ENCODE results near the gene RTN4R. TPM values are rescaled to one million over a fixed set of nuclear protein-coding genes. Genes with fewer than 3 reads are reported as not detected.
"Not testable (repeated sequence)": the region's sequence is repeated elsewhere in the genome, so short reads cannot be mapped to it uniquely, and the experiment has no call there.

The RTN4R gene
- total and polyA plus RNA-seq, 11 donors, result 0.53 to 2.6 (median 1.4) TPM

DNA sequence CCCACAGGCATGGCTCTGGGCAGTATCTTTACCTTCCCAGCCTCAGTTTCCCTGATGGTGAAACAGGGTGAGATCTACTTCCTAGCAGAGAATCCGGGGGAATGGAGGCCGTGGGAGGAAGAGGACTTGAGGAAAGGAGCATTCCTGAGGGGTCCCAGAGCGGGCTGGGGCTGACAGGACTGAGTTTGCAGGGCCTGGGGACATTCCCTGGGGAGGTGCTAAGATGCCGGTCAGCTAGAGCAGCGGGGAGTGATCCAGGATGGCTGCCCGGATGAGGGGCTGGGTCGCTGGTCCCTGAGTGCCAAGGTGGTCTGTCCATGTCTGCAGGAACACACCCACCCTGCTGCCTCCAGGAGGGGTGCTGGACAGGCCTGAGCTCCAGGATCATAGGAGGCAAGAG lies 8.3 kb upstream of the RTN4R start:
- H3K4me3 ChIP-seq, result no peak overlapping the region
- peaks cover 0 to 4% (median 0%) of the 10 kb centered on the region in 12 donors for H3K4me1 ChIP-seq
- DNase-seq (no peak), ATAC-seq (no peak)
- H3K36me3 ChIP-seq, result no peaks in the 10 kb centered on the region
- intact Hi-C loops (cut with DNase I), result no loop called here
- TF ChIP-seq, protein P1, sequence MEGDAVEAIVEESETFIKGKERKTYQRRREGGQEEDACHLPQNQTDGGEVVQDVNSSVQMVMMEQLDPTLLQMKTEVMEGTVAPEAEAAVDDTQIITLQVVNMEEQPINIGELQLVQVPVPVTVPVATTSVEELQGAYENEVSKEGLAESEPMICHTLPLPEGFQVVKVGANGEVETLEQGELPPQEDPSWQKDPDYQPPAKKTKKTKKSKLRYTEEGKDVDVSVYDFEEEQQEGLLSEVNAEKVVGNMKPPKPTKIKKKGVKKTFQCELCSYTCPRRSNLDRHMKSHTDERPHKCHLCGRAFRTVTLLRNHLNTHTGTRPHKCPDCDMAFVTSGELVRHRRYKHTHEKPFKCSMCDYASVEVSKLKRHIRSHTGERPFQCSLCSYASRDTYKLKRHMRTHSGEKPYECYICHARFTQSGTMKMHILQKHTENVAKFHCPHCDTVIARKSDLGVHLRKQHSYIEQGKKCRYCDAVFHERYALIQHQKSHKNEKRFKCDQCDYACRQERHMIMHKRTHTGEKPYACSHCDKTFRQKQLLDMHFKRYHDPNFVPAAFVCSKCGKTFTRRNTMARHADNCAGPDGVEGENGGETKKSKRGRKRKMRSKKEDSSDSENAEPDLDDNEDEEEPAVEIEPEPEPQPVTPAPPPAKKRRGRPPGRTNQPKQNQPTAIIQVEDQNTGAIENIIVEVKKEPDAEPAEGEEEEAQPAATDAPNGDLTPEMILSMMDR (IDR thresholded peaks at IDR 0.05), result no peak
- no peak for TF ChIP-seq POLR2A (IDR thresholded peaks at IDR 0.05)
- H3K27me3 ChIP-seq, result no peaks in the 10 kb centered on the region
- 73 to 85% (median 76%) methylated on average over 6 to 7 of the region's 7 CpGs for WGBS, 4 donors
- no peak overlapping the region for H3K27ac ChIP-seq
- no peaks in the 10 kb centered on the region for H3K9me3 ChIP-seq

DNA sequence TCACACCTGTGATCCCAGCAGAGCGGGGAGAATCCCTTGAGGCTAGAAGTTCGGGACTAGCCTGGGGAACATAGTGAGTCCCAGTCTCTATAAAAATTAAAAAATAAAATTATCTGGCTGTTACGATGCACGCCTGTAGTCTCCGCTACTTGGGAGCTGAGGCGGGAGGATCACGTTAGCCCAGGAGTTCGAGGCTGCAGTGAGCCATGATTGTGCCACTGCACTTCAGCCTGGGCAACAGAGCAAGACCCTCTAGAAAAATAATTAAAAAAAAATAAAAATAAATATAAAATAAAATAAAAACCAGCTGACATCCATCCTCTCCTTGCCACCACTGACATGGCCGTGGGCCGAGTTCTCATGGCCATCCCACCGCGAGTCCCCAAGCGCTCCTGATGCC lies 7.7 kb upstream of the RTN4R start:
- 96 to 97% (median 97%) methylated on average over 13 of the region's 13 CpGs for WGBS, 4 donors
- peaks cover 0 to 4% (median 0%) of the 10 kb centered on the region in 12 donors for H3K4me1 ChIP-seq

DNA sequence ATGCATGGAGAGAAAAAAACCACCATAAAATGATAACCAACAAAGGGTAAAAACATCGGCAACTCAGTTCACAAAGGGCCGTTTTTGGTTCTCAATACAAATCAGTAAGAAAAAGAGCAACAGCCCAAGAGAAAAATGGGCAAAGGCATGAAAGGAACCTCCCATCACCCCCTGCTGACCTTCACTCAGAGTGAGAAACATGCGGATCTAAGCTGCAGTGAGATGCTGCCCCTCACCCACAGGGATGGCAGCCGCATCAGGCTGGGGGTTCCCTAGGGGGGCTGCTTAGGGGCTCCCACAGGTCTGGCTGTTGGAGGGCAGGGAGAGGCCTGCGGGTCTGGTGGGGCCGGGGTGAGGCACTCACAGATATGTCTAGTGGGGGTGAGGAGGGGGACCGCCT lies 7.2 kb upstream of the RTN4R start:
- H3K27ac ChIP-seq; H3K36me3 ChIP-seq; ATAC-seq; H3K4me3 ChIP-seq; H3K9me3 ChIP-seq; intact Hi-C loops (cut with DNase I); DNase-seq; H3K4me1 ChIP-seq; H3K27me3 ChIP-seq: not testable (repeated sequence)
- WGBS, 4 donors, result 65 to 86% (median 80%) methylated on average over 5 to 7 of the region's 7 CpGs

More for the DNA sequence above, 7.7 kb upstream of the RTN4R start:
- H3K9me3 ChIP-seq, result no peaks in the 10 kb centered on the region
- intact Hi-C loops (cut with DNase I), result no loop called here
- H3K36me3 ChIP-seq, result no peaks in the 10 kb centered on the region
- H3K4me3 ChIP-seq, result no peak overlapping the region
- no peak for ATAC-seq
- H3K27ac ChIP-seq, result no peak overlapping the region
- TF ChIP-seq, protein P1 (IDR thresholded peaks at IDR 0.05), result no peak
- TF ChIP-seq POLR2A (IDR thresholded peaks at IDR 0.05), result no peak
- DNase-seq, result no peak
- H3K27me3 ChIP-seq, result no peaks in the 10 kb centered on the region

DNA sequence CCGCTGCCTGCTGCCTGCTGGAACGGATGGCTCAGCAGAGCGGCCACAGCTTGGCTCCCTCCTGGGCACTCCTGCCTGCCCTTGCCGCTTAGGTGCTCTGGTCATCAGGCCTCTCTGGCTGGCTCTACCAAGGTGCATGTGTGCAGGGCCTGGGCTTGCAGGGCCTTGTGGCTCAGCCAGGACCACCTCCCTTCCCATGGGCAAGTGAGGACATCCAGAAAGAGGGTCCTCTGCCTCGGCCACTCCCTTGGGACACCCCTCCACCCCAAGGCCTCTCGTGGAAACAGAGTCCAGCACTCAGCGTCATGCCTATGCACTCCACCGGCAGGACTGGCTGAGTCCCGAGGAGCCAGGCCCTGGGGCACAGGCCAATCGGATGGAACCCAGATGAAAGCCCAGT lies 6.3 kb upstream of the RTN4R start:
- not testable (repeated sequence) for H3K27ac ChIP-seq, H3K9me3 ChIP-seq, H3K4me1 ChIP-seq, ATAC-seq, H3K27me3 ChIP-seq, H3K4me3 ChIP-seq, H3K36me3 ChIP-seq, DNase-seq
- WGBS, 4 donors, result 81 to 94% (median 90%) methylated on average over 5 to 9 of the region's 10 CpGs
- intact Hi-C loops (cut with DNase I), result loop anchor here in 1 of 10 donors (5.0 kb wide), 1 partner anchor 1307 kb away; no protein-coding TSS in a partner anchor

DNA sequence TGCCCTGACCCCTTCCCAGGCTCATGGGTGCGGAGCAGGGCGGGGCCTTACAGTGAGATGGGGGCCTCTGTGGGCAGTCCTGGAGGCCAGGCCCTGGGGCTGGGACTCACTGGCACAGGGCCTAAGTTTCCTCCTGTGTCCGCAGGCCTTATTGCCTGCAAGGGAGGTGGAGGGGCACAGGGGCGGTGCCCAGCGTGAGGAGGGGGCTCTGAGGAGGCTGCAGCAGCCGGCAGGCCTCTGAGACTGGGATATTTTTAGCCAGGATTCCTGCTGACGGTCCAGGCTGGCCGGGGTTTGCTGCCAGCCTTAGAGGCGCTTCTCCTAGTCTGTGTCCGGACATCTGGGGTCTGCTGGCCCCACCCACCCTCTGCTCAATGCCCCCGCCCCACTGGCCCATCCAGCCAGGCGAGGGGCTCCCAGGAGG lies 5.7 kb upstream of the RTN4R start:
- intact Hi-C loops (cut with DNase I), result loop anchor here in 1 of 10 donors (5.0 kb wide), 1 partner anchor 1306 kb away; no protein-coding TSS in a partner anchor
- H3K27ac ChIP-seq, result no peak overlapping the region
- no peaks in the 10 kb centered on the region for H3K27me3 ChIP-seq
- H3K4me3 ChIP-seq, result no peak overlapping the region
- H3K36me3 ChIP-seq, result no peaks in the 10 kb centered on the region
- H3K4me1 ChIP-seq, result peaks cover 0 to 4% (median 0%) of the 10 kb centered on the region in 12 donors
- H3K9me3 ChIP-seq, result no peaks in the 10 kb centered on the region
- DNase-seq, result peak in 1 of 5 donors; percentile 25
- peak in 1 of 4 donors; percentile 18 for ATAC-seq
- 42 to 92% (median 46%) methylated on average over 2 to 12 of the region's 12 CpGs for WGBS, 4 donors
- TF ChIP-seq, protein P1 (IDR thresholded peaks at IDR 0.05), result no peak
- TF ChIP-seq POLR2A (IDR thresholded peaks at IDR 0.05), result no peak
